Stimulated activated CD4-positive, alpha-beta T cell treated with anti-CD3 and anti-CD28 coated beads, Interleukin-15, amount 100 ng/mL, for 48 hours (primary cell): Measurements from ENCODE around the gene XIRP1.

Source experiments
- DNase-seq, 2 donors: peaks; one replicate each; pipeline ENCODE4 v3.0.0-alpha.2; 2020; ENCODE audit warnings: low read depth in 2 of 2

Gene XIRP1

GRCh38 chr3:39144748-39145380 is 47.5 kb downstream of the XIRP1 start:
- DNase-seq: no peak

DNA sequence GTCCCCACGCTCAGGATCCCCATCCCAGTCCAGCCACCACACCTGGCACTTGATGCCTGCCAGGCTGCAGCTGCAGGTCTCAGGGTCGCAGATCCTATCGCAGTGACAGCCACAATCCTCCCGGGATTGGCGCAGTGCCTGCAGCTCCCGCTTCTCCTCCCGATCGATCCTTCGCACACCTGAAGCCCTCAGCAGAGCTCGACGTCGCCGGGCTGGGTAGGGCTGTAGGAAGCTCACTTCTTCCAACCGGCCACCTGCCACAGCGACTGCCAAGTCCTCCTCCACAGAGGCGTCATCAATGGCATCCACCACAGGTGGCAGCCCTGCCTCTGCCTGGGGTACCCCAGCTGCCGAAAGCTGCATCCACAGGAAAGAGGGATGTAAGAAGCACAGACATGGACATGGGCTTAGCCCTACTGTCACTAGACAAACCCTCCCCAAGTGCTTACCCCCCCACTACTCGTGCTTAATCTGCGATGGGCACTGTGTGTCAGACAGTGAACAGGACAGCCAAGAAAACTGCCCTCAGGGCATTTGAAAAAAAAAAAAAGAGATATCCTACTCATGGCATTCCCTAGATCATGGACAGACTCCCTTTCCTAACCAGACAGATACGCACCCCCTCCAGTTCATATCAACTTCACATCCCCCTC is 48.2 kb downstream of the XIRP1 start:
- no peak for DNase-seq

DNA sequence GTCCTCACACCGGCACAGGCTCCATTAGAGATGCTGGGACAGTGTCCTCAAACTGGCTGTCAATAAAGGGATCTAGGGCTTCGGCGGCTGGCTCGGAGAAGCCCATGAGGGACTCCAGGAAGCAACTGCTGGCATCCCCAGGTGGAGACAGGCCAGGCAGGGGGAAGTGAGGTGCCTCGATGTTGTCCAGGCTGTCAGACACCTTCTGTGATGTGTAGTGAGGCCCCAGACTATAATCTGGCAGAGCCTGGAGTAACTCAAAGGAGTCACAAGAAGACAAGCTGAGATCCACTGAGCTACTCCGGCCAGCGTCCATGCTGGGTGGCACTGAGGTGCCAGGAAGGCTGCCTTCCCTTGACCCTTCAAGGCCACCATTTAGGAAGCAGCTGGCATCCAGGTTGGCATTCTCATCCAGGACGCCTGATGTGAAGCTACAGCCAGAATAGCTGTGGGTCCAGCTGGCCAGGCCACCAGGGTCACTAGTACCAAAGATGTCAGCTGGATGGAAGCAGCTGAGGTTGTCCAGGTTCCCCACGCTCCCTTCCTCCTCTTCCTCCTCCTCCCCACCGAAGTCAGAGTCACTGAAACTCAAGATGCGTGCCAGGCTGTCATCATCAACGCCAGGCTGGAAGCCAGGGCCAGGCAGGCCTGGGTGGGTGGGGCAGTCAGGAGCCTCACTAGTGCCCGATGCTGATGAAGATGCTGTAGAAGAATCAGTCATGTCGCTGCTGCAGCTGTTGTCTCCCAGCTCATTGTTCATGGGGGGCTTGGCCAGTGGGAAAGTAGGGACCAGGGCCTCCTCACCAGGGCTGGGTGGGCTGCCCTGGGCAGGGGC is 49.1 kb downstream of the XIRP1 start:
- DNase-seq: no peak

- no peak for DNase-seq
Measured at GRCh38 chr3:39142067-39142466, 50.3 kb downstream of the XIRP1 start.

- DNase-seq: no peak
Measured at GRCh38 chr3:39141171-39141995, 51.0 kb downstream of the XIRP1 start.

- no peak for DNase-seq
Measured at GRCh38 chr3:39140341-39140971, 51.9 kb downstream of the XIRP1 start.

DNA sequence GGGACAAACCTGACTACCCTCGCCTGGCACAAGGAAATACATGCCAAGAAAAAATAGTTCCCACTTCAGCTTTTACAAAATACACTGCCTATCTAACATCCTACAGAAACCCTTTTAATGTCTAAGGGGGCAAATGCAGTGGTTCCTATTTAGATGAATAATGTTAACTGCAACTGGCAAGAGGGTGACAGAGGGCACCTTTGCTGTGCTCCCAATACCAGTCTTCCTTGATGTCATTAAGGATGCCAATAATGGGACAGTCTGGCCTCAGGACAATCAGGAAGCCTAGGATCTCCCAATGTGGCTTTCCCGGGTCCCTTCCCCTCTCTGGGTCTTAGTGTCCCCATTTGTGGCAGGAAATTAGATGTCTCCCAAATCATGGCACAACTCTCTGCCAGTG is 53.0 kb downstream of the XIRP1 start:
- DNase-seq: no peak

- DNase-seq: no peak
Measured at GRCh38 chr3:39138804-39139415, 53.5 kb downstream of the XIRP1 start.

- no peak for DNase-seq
Measured at GRCh38 chr3:39137991-39138803, 54.2 kb downstream of the XIRP1 start.

GRCh38 chr3:39137435-39137936 is 54.9 kb downstream of the XIRP1 start:
- no peak for DNase-seq

DNA sequence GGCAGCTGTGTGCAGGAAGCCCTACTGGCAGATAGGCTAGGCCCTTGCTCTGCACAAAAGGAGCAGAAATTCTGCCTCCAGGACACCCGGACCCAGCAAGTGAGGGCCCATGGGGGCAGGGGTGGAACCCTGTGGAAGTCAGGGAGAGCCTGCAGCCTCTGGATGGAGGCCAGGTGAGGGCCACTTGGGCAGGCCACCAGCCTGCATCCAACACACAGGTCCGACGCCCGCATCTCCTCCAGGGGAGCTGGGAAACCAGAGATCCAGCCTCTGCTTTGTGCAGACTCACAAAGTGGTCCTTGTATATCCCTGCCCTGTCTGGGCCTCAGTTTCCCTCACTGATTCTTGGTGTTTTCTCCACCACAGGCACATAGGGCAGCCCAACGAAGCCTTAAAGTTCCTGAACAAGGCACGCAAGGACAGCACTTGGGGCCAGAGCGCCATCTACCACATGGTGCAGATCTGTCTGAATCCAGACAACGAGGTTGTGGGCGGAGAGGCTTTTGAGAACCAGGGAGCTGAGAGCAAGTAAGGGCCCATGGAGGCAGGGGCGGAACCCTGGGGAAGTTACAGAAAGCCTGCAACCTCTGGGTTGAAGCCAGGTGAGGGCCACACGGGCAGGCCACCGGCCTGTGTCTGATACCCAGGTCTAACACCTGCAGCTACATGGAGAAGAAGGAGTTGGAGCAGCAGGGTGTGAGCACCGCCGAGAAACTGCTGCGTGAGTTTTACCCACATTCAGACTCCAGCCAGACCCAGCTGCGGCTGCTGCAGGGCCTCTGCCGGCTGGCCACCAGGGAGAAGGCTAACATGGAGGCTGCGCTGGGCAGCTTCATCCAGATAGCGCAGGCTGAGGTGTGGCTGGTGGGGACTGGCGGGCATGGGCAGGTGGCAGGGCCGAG is 55.6 kb downstream of the XIRP1 start:
- DNase-seq: no peak

- no peak for DNase-seq
Measured at GRCh38 chr3:39135170-39135805, 57.1 kb downstream of the XIRP1 start.

DNA sequence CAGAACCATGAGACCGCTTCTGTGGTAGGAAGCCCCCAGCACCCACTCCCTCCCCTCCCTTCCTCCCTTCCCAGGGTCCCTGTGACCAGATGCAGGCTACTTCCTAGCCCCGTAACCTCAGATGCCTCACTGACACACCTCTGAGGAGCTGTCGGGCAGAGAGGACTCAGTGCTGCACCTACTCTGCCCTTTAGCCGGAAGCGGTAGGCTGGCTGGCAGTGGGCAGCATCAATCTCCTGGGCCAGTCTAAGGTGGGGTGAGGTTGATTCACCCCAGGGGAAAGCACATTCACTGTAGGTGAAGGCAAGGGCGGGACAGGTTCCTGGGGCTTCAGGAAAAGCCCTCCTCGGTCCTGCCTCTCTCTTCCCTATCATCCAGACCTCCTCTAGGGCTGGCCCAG is 58.1 kb downstream of the XIRP1 start:
- DNase-seq: no peak

GRCh38 chr3:39133822-39134221 is 58.6 kb downstream of the XIRP1 start:
- no peak for DNase-seq
